Esophagus (tissue), 2 donors: ENCODE measurements around the gene VEGFB. TPM values are rescaled to one million over a fixed set of nuclear protein-coding genes. Genes with fewer than 3 reads are reported as not detected.
"Not testable (repeated sequence)": the region's sequence is repeated elsewhere in the genome, so short reads cannot be mapped to it uniquely, and the experiment has no call there.

ENCODE experiments used
- H3K27ac ChIP-seq, 2 donors: one replicate each; pipeline ENCODE4 v1.5.1; 2013; ENCODE audit warnings: low read depth in 2 of 2, mild to moderate bottlenecking in 2 of 2, inconsistent platforms in 1 of 2, low read length in 1 of 2, moderate library complexity in 1 of 2
- H3K27me3 ChIP-seq, 2 donors: one replicate each; pipeline ENCODE4 v1.6.1; 2013; ENCODE audit warnings: low read length in 2 of 2, control low read depth in 1 of 2, mild to moderate bottlenecking in 1 of 2; ENCODE audit not compliant: insufficient read depth in 2 of 2, control insufficient read depth in 1 of 2
- H3K36me3 ChIP-seq, 2 donors: one replicate each; pipeline ENCODE4 v1.6.1; 2013; ENCODE audit warnings: low read length in 1 of 2; ENCODE audit not compliant: control insufficient read depth in 2 of 2, insufficient read depth in 2 of 2
- H3K4me1 ChIP-seq, 2 donors: one replicate each; pipeline ENCODE4 v1.6.1; 2013; ENCODE audit warnings: low read length in 1 of 2; ENCODE audit not compliant: control insufficient read depth in 2 of 2, insufficient read depth in 2 of 2
- H3K4me3 ChIP-seq, 2 donors: one replicate each; pipeline ENCODE4 v1.5.1; 2013; ENCODE audit warnings: low read length in 2 of 2, mild to moderate bottlenecking in 2 of 2, low read depth in 1 of 2, moderate library complexity in 1 of 2
- H3K9me3 ChIP-seq, 2 donors: one replicate each; pipeline ENCODE4 v1.6.1; 2013; ENCODE audit warnings: mild to moderate bottlenecking in 2 of 2, low read depth in 1 of 2, low read length in 1 of 2, moderate library complexity in 1 of 2; ENCODE audit not compliant: control insufficient read depth in 2 of 2, insufficient read depth in 1 of 2
- WGBS, 2 donors: extraction: QIAGEN DNeasy Blood & Tissue Kit; methylation state at CpG; one replicate each; pipeline ENCODE4 v1.1.7; 2013; 5-methylcytosine and 5-hydroxymethylcytosine counted together
- polyA plus RNA-seq, 2 donors: library from polyadenylated mRNA; stranded (reverse); fragments of 200-250 nt; gene quantifications; one replicate each; pipeline ENCODE4 v1.2.3, GENCODE V29; 2013
- donor health status: healthy with polysubstance abuse.
- donor health status: Bipolar disorder and iron deficiency.

Gene VEGFB
- polyA plus RNA-seq, 2 donors = 34.6 to 48.1 TPM

- 11 to 30% methylated on average over 6 of the region's 6 CpGs for WGBS, 2 donors
- H3K36me3 ChIP-seq = peaks cover 0 to 13% of the 10 kb centered on the region in 2 donors
- peak overlapping the region; percentile 69 to 78 for H3K4me3 ChIP-seq
- peaks cover 4 to 15% of the 10 kb centered on the region in 2 donors for H3K4me1 ChIP-seq
- H3K27me3 ChIP-seq = no peaks in the 10 kb centered on the region
- H3K9me3 ChIP-seq = no peaks in the 10 kb centered on the region
- peak overlapping the region; percentile 93 to 97 for H3K27ac ChIP-seq
Observed at GRCh38 chr11:64244966-64245365, 10.6 kb downstream of the VEGFB start.

- H3K36me3 ChIP-seq = peaks cover 0 to 13% of the 10 kb centered on the region in 2 donors
- H3K27ac ChIP-seq = peak overlapping the region; percentile 93 to 97
- H3K27me3 ChIP-seq = no peaks in the 10 kb centered on the region
- peaks cover 5 to 12% of the 10 kb centered on the region in 2 donors for H3K4me1 ChIP-seq
- WGBS, 2 donors = 2 to 5% methylated on average over 6 of the region's 6 CpGs
- H3K9me3 ChIP-seq = no peaks in the 10 kb centered on the region
- peak overlapping the region; percentile 69 to 78 for H3K4me3 ChIP-seq
Observed at GRCh38 chr11:64245401-64245796, 11.0 kb downstream of the VEGFB start.

DNA sequence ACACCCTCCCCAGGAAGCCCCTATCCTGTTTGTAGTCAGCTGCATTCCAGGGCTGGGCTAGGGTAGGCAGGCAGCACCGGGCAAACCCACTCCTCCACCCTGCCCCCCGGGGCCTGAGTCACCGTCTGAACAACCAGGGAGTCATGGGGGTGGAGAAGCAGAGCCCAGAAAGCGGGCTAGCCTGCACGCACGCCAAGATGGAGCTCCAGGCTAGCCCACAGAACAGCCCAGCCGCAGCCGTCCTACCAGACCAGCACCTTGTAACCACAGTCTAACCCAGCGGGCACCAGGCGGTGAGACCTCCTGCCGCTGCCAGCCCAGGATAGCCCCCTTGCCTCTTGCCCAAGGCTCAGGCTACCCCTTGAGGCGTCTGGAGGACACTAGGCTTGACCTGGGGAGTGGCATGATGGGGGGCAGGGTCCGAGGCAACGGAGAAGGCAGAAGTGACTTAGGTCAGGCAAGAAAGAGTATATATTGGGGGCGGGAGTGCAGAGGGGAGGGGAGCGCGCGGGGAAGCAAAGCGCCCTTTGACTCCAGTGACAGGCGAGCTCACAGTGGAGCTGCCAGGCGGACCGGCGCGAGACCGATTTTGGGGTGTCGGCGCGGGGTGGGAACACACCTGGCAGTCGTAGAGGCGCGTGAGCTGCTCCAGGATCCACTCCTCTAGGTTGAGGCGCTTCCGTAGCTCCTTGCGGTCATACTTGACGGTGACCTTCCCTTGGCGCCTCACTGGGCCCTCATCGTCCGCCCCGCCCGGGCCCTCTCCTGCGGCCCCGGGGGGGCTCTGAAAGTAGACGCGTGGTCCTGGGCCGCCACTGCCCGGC is 11.6 kb downstream of the VEGFB start:
- peaks cover 0 to 13% of the 10 kb centered on the region in 2 donors for H3K36me3 ChIP-seq
- H3K27me3 ChIP-seq = no peaks in the 10 kb centered on the region
- 1% methylated on average over 37 to 46 of the region's 46 CpGs for WGBS, 2 donors
- H3K27ac ChIP-seq = peak overlapping the region; percentile 93 to 97
- peaks cover 10 to 16% of the 10 kb centered on the region in 2 donors for H3K4me1 ChIP-seq
- H3K4me3 ChIP-seq = peak overlapping the region; percentile 69 to 78
- H3K9me3 ChIP-seq = no peaks in the 10 kb centered on the region

GRCh38 chr11:64246621-64246870 is 12.2 kb downstream of the VEGFB start:
- H3K9me3 ChIP-seq = not testable (repeated sequence)
- H3K27ac ChIP-seq = peak overlapping the region; percentile 93 to 97

GRCh38 chr11:64246871-64247728 is 12.7 kb downstream of the VEGFB start, which contains the start of gene PPP1R14B:
Gene PPP1R14B, minus strand, starts transcription at chr11:64246943. Its CDS starts 270 bp downstream, at chr11:64246673.
- H3K36me3 ChIP-seq = peaks cover 0 to 13% of the 10 kb centered on the region in 2 donors
- H3K4me3 ChIP-seq = peak within 1 kb of the TSS; percentile 69 to 78
- peaks cover 10 to 20% of the 10 kb centered on the region in 2 donors for H3K4me1 ChIP-seq
- WGBS, 2 donors = 1 to 3% methylated on average over 57 to 74 of the region's 74 CpGs
- no peaks in the 10 kb centered on the region for H3K9me3 ChIP-seq
- no peaks in the 10 kb centered on the region for H3K27me3 ChIP-seq
- H3K27ac ChIP-seq = peak within 1 kb of the TSS; percentile 97 to 98

More at GRCh38 chr11:64246621-64246870, 12.2 kb downstream of the VEGFB start:
- peak overlapping the region; percentile 69 to 78 for H3K4me3 ChIP-seq
- H3K27me3 ChIP-seq = not testable (repeated sequence)
- H3K4me1 ChIP-seq = peaks cover 10 to 18% of the 10 kb centered on the region in 2 donors
- H3K36me3 ChIP-seq = peaks cover 0 to 13% of the 10 kb centered on the region in 2 donors
- 0 to 3% methylated on average over 8 to 43 of the region's 43 CpGs for WGBS, 2 donors

GRCh38 chr11:64247729-64248531 is 13.5 kb downstream of the VEGFB start:
- H3K4me1 ChIP-seq = peaks cover 10 to 17% of the 10 kb centered on the region in 2 donors
- 36 to 47% methylated on average over 29 to 31 of the region's 31 CpGs for WGBS, 2 donors
- peak overlapping the region; percentile 97 to 98 for H3K27ac ChIP-seq
- peaks cover 0 to 11% of the 10 kb centered on the region in 2 donors for H3K36me3 ChIP-seq
- no peaks in the 10 kb centered on the region for H3K9me3 ChIP-seq
- H3K27me3 ChIP-seq = no peaks in the 10 kb centered on the region
- peak overlapping the region; percentile 51 to 69 for H3K4me3 ChIP-seq

GRCh38 chr11:64248578-64248977 is 14.2 kb downstream of the VEGFB start:
- Histone ChIP-seq H3K36me3 (peaks cover 0 to 5% of the 10 kb centered on the region in 2 donors), H3K27me3 (no peaks in the 10 kb centered on the region), H3K9me3 (no peaks in the 10 kb centered on the region), H3K4me3 (no peak overlapping the region), H3K4me1 (peaks cover 6 to 17% of the 10 kb centered on the region in 2 donors), H3K27ac (no peak overlapping the region)
- 73 to 76% methylated on average over 7 of the region's 7 CpGs for WGBS, 2 donors

DNA sequence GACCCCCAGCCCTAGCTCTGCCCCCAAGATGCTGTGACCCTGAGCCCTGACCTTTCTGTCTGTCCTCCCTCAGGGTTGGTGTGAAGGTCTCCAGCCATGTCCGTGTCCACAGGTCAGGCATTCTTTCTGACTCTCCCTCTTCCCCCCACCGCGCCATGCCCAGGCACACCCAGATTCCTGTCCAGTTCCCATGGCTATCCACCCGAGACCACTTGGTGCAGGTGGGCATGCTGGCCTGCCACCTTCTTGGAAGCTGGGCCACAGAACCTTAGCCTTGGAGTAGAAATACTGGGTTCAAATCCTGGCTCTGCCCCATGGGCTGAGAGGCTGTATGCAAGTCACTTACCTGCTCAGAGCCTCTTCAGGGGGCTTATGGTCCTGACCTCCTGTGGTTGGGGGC is 14.7 kb downstream of the VEGFB start:
- H3K36me3 ChIP-seq = peaks cover 0 to 4% of the 10 kb centered on the region in 2 donors
- peaks cover 6 to 16% of the 10 kb centered on the region in 2 donors for H3K4me1 ChIP-seq
- no peak overlapping the region for H3K4me3 ChIP-seq
- H3K27ac ChIP-seq = no peak overlapping the region
- H3K27me3 ChIP-seq = no peaks in the 10 kb centered on the region
- H3K9me3 ChIP-seq = no peaks in the 10 kb centered on the region
- 94 to 95% methylated on average over 4 of the region's 4 CpGs for WGBS, 2 donors
